OCI-LY1 (cell line): ENCODE results near the gene TSR1.

Experiments
- CTCF ChIP-seq: fragments of 200-600 bp; sonication (generic), shearing (Covaris generic); IDR thresholded peaks from 2 replicates; pipeline ENCODE4 v1.5.1; 2017; ENCODE audit warnings: mild to moderate bottlenecking, antibody characterized with exemption, low read length, moderate library complexity, mixed read lengths
- EZH2 ChIP-seq: fragments of 200-600 bp; sonication (generic), shearing (Covaris generic); IDR thresholded peaks from 2 replicates; pipeline ENCODE4 v1.8.0; 2017; ENCODE audit warnings: borderline replicate concordance, mixed run types, mild to moderate bottlenecking, antibody characterized with exemption, low read length, moderate library complexity, mixed read lengths

DNA sequence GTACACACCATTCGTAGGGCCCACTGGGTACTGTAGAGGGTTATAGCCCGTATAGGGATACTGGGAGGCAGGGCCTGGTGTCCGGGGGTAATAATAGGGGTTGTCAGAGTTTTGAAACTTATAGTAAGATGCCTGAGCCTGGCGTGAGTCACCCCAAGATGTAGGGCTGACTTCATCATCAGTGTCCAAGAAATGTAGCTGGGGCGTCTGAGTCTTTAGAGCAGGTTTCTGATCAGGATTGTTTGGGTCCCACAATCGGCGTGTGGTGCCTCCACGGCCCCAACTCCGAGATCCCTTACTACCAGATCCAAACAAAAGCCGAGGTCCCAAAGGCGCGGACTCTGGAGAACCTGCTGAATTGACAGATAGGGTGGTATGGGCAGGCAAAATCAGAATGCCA lies 37.1 kb downstream of the TSR1 start:
- TF ChIP-seq CTCF (no peak), EZH2 (no peak)
